Measurements from ENCODE around the gene APCDD1L.
"Not testable (repeated sequence)": the region's sequence is repeated elsewhere in the genome, so short reads cannot be mapped to it uniquely, and the experiment has no call there.

Gene APCDD1L

GRCh38 chr20:58544891-58545290 is 29.7 kb upstream of the APCDD1L start:
- DNase-seq: no peak

GRCh38 chr20:58544286-58544685 is 29.1 kb upstream of the APCDD1L start:
- DNase-seq: no peak

GRCh38 chr20:58543274-58543673 is 28.1 kb upstream of the APCDD1L start:
- DNase-seq: no peak

- no peak for DNase-seq
Measured at GRCh38 chr20:58542411-58543095, 27.4 kb upstream of the APCDD1L start.

- not testable (repeated sequence) for DNase-seq
Measured at GRCh38 chr20:58542034-58542410, 26.8 kb upstream of the APCDD1L start.

- DNase-seq: no peak
Measured at GRCh38 chr20:58538752-58539151, 23.6 kb upstream of the APCDD1L start.

GRCh38 chr20:58537831-58538230 is 22.6 kb upstream of the APCDD1L start:
- no peak for DNase-seq

GRCh38 chr20:58536289-58536688 is 21.1 kb upstream of the APCDD1L start:
- no peak for DNase-seq

GRCh38 chr20:58531657-58532056 is 16.5 kb upstream of the APCDD1L start:
- no peak for DNase-seq

GRCh38 chr20:58531063-58531462 is 15.9 kb upstream of the APCDD1L start:
- no peak for DNase-seq

- DNase-seq: no peak
Measured at GRCh38 chr20:58528412-58528811, 13.2 kb upstream of the APCDD1L start.

GRCh38 chr20:58526411-58526810 is 11.2 kb upstream of the APCDD1L start:
- no peak for DNase-seq

- DNase-seq: no peak
Measured at GRCh38 chr20:58524814-58525213, 9.6 kb upstream of the APCDD1L start.

GRCh38 chr20:58523971-58524315 is 8.7 kb upstream of the APCDD1L start:
- DNase-seq: no peak

- DNase-seq: no peak
Measured at GRCh38 chr20:58523072-58523970, 8.1 kb upstream of the APCDD1L start.

GRCh38 chr20:58522666-58523065 is 7.5 kb upstream of the APCDD1L start:
- no peak for DNase-seq

GRCh38 chr20:58521763-58522162 is 6.6 kb upstream of the APCDD1L start:
- no peak for DNase-seq

GRCh38 chr20:58519940-58520712 is 4.9 kb upstream of the APCDD1L start:
- no peak for DNase-seq

- DNase-seq: no peak
Measured at GRCh38 chr20:58518896-58519593, 3.8 kb upstream of the APCDD1L start.

- DNase-seq: no peak
Measured at GRCh38 chr20:58518387-58518786, 3.2 kb upstream of the APCDD1L start.

- no peak for DNase-seq
Measured at GRCh38 chr20:58514321-58515232, 622 bp downstream of the APCDD1L start.

All from NCI-H2081 treated with DMSO at 0.1 percent for 48 hours (cell line).